Kidney epithelial cell (primary cell): ENCODE results near the gene PXDN. TPM values are rescaled to one million over a fixed set of nuclear protein-coding genes. Genes with fewer than 3 reads are reported as not detected.

ENCODE experiments used
- DNase-seq: peaks from one replicate; pipeline ENCODE4 v3.0.0-alpha.2; 2010; ENCODE audit warnings: low read depth
- H3K27me3 ChIP-seq: 2 replicates; pipeline ENCODE4 v1.6.0; 2011; ENCODE audit warnings: low read length; ENCODE audit not compliant: control insufficient read depth, insufficient read depth
- H3K36me3 ChIP-seq: 2 replicates; pipeline ENCODE4 v1.5.1; 2011; ENCODE audit warnings: low read length; ENCODE audit not compliant: control insufficient read depth, insufficient read depth
- H3K4me3 ChIP-seq: 2 replicates; pipeline ENCODE4 v1.5.1; 2011; ENCODE audit warnings: low read depth, mild to moderate bottlenecking, control low read depth, low read length
- CTCF ChIP-seq: IDR thresholded peaks from 2 replicates; pipeline ENCODE4 v1.5.1; 2011; ENCODE audit warnings: mild to moderate bottlenecking, moderate library complexity, low read length, control low read depth, inconsistent platforms; ENCODE audit not compliant: insufficient read depth, poor library complexity, severe bottlenecking
- total RNA-seq: library from RNA; depleted of rRNA; stranded (reverse); fragments of >200 nt; gene quantifications from 2 replicates; pipeline ENCODE4 v1.2.3, GENCODE V29; 2015

The PXDN gene
- total RNA-seq, 1 donor from 2014 or later, result 287 TPM

GRCh38 chr2:1613731-1614354, 130.5 kb downstream of the PXDN start:
- Histone ChIP-seq H3K4me3 (no peak overlapping the region), H3K36me3 (no peaks in the 10 kb centered on the region), H3K27me3 (no peaks in the 10 kb centered on the region)
- TF ChIP-seq CTCF, result peak; percentile 6
- DNase-seq, result no peak

- Histone ChIP-seq H3K27me3 (no peaks in the 10 kb centered on the region), H3K36me3 (no peaks in the 10 kb centered on the region), H3K4me3 (no peak overlapping the region)
- DNase-seq, result no peak
- TF ChIP-seq CTCF, result no peak
These were observed 131.3 kb downstream of the PXDN start for GRCh38 chr2:1613078-1613445.

GRCh38 chr2:1612391-1613077, 131.8 kb downstream of the PXDN start:
- DNase-seq, result no peak
- no peak overlapping the region for H3K4me3 ChIP-seq
- H3K27me3 ChIP-seq, result no peaks in the 10 kb centered on the region
- H3K36me3 ChIP-seq, result no peaks in the 10 kb centered on the region
- TF ChIP-seq CTCF, result no peak

GRCh38 chr2:1611886-1612285, 132.4 kb downstream of the PXDN start:
- H3K27me3 ChIP-seq, result no peaks in the 10 kb centered on the region
- no peak overlapping the region for H3K4me3 ChIP-seq
- no peaks in the 10 kb centered on the region for H3K36me3 ChIP-seq
- no peak for TF ChIP-seq CTCF
- no peak for DNase-seq

- H3K36me3 ChIP-seq, result no peaks in the 10 kb centered on the region
- DNase-seq, result no peak
- no peaks in the 10 kb centered on the region for H3K27me3 ChIP-seq
- TF ChIP-seq CTCF, result no peak
- no peak overlapping the region for H3K4me3 ChIP-seq
These were observed 134.2 kb downstream of the PXDN start for GRCh38 chr2:1610096-1610485.
